ENCODE measurements around the gene VDAC1. TPM values are rescaled to one million over a fixed set of nuclear protein-coding genes. Genes with fewer than 3 reads are reported as not detected.

Gene VDAC1
- polyA plus RNA-seq, 1 donor (not counting 4 experiments of a cell fraction or from before 2014, with no cell fraction given), result 300 TPM

- Histone ChIP-seq H3K36me3 (ENCODE audit: control insufficient read depth in 2 of 2, extremely low read depth in 1 of 2, insufficient read depth in 2 of 2, low read length in 2 of 2) (peaks cover 10 to 34% of the 10 kb centered on the region in 2 experiments), H3K4me2 (ENCODE audit: control insufficient read depth, extremely low read depth, insufficient read depth, low read depth, low read length) (peak overlapping the region; percentile 100), H3K9ac (ENCODE audit: control insufficient read depth, extremely low read depth, insufficient read depth, low read length) (peak overlapping the region; percentile 96), H4K20me1 (ENCODE audit: control insufficient read depth, extremely low read depth, insufficient read depth, low read length) (peaks cover 46% of the 10 kb centered on the region), H3K4me1 (ENCODE audit: control insufficient read depth, extremely low read depth, insufficient read depth, low read length) (peaks cover 24% of the 10 kb centered on the region), H3K9me1 (ENCODE audit: control insufficient read depth, extremely low read depth, insufficient read depth, low read length) (peaks cover 7% of the 10 kb centered on the region), H3K4me3 (ENCODE audit: control insufficient read depth in 2 of 3, extremely low read depth in 1 of 3, insufficient read depth in 2 of 3, low read depth in 1 of 3, low read length in 3 of 3) (peak overlapping the region; percentile 2 to 92 (median 65)), H3K27me3 (ENCODE audit: control insufficient read depth, extremely low read depth, insufficient read depth, low read length) (no peaks in the 10 kb centered on the region), H2AFZ (ENCODE audit: control insufficient read depth, low read length) (no peak overlapping the region), H3K27ac (ENCODE audit: control insufficient read depth, insufficient read depth, low read length) (no peak overlapping the region), H3K79me2 (ENCODE audit: control insufficient read depth, insufficient read depth, low read length) (peaks cover 80% of the 10 kb centered on the region), H3K9me3 (ENCODE audit: control insufficient read depth, low read depth, low read length) (no peaks in the 10 kb centered on the region)
- DNase-seq (ENCODE audit: low read depth, low spot score), result no peak
- TF ChIP-seq CTCF (optimal IDR thresholded peaks at IDR 0.05 in 1 of 3, IDR thresholded peaks at IDR 0.05 in 1 of 3, conservative IDR thresholded peaks at IDR 0.05 in 1 of 3; ENCODE audit: extremely low read depth in 1 of 3, insufficient read depth in 2 of 3, low read length in 3 of 3) (no peak), EZH2 (IDR thresholded peaks at IDR 0.05; ENCODE audit: low read length) (no peak)
- dilution Hi-C loops (cut with MboI; ENCODE audit: extremely low pct_ligation_motif_present, low sequenced_read_pairs), result no loop called here
- no peak for FAIRE-seq
These were observed 2.6 kb downstream of the VDAC1 start for GRCh38 chr5:134001938-134002731.

- no peak overlapping the region for H3K4me3 ChIP-seq (ENCODE audit: control insufficient read depth in 2 of 3, extremely low read depth in 1 of 3, insufficient read depth in 2 of 3, low read depth in 1 of 3, low read length in 3 of 3)
- H3K9ac ChIP-seq (ENCODE audit: control insufficient read depth, extremely low read depth, insufficient read depth, low read length), result no peak overlapping the region
- TF ChIP-seq EZH2 (IDR thresholded peaks at IDR 0.05; ENCODE audit: low read length) (no peak), CTCF (optimal IDR thresholded peaks at IDR 0.05 in 1 of 3, IDR thresholded peaks at IDR 0.05 in 1 of 3, conservative IDR thresholded peaks at IDR 0.05 in 1 of 3; ENCODE audit: extremely low read depth in 1 of 3, insufficient read depth in 2 of 3, low read length in 3 of 3) (no peak)
- H2AFZ ChIP-seq (ENCODE audit: control insufficient read depth, low read length), result no peak overlapping the region
- no peak overlapping the region for H3K27ac ChIP-seq (ENCODE audit: control insufficient read depth, insufficient read depth, low read length)
- H3K4me1 ChIP-seq (ENCODE audit: control insufficient read depth, extremely low read depth, insufficient read depth, low read length), result peaks cover 24% of the 10 kb centered on the region
- H3K9me3 ChIP-seq (ENCODE audit: control insufficient read depth, low read depth, low read length), result no peaks in the 10 kb centered on the region
- H3K27me3 ChIP-seq (ENCODE audit: control insufficient read depth, extremely low read depth, insufficient read depth, low read length), result no peaks in the 10 kb centered on the region
- peaks cover 58% of the 10 kb centered on the region for H4K20me1 ChIP-seq (ENCODE audit: control insufficient read depth, extremely low read depth, insufficient read depth, low read length)
- FAIRE-seq (no peak), DNase-seq (ENCODE audit: low read depth, low spot score) (no peak)
- no peak overlapping the region for H3K4me2 ChIP-seq (ENCODE audit: control insufficient read depth, extremely low read depth, insufficient read depth, low read depth, low read length)
- H3K36me3 ChIP-seq (ENCODE audit: control insufficient read depth in 2 of 2, extremely low read depth in 1 of 2, insufficient read depth in 2 of 2, low read length in 2 of 2), result peaks cover 13 to 34% of the 10 kb centered on the region in 2 experiments
- dilution Hi-C loops (cut with MboI; ENCODE audit: extremely low pct_ligation_motif_present, low sequenced_read_pairs), result no loop called here
- peaks cover 12% of the 10 kb centered on the region for H3K9me1 ChIP-seq (ENCODE audit: control insufficient read depth, extremely low read depth, insufficient read depth, low read length)
- H3K79me2 ChIP-seq (ENCODE audit: control insufficient read depth, insufficient read depth, low read length), result peaks cover 92% of the 10 kb centered on the region
These were observed 3.9 kb downstream of the VDAC1 start for GRCh38 chr5:134000696-134001453.
